HFF-Myc (cell line): ENCODE results near the gene POPDC2.

ENCODE experiments used
- DNase-seq: peaks from one replicate; pipeline ENCODE4 v3.0.0-alpha.2; 2011; ENCODE audit warnings: low read depth; ENCODE audit errors: extremely low read depth
- H3K4me3 ChIP-seq: replicated peaks from 2 replicates; pipeline ENCODE4 v1.5.1; 2011; ENCODE audit warnings: low read depth, mild to moderate bottlenecking, control low read depth, low read length
- CTCF ChIP-seq: IDR thresholded peaks from 2 replicates; pipeline ENCODE4 v1.5.1; 2012; ENCODE audit warnings: mild to moderate bottlenecking, low read depth, low read length, control low read depth; ENCODE audit errors: missing control alignments

POPDC2 gene

GRCh38 chr3:119647843-119648575 lies 12.4 kb downstream of the POPDC2 start:
- no peak overlapping the region for H3K4me3 ChIP-seq

GRCh38 chr3:119647171-119647570 lies 13.2 kb downstream of the POPDC2 start:
- no peak for DNase-seq
- no peak overlapping the region for H3K4me3 ChIP-seq
- TF ChIP-seq CTCF, result no peak

More at GRCh38 chr3:119647843-119648575, 12.4 kb downstream of the POPDC2 start:
- DNase-seq, result no peak
- TF ChIP-seq CTCF, result no peak

- no peak overlapping the region for H3K4me3 ChIP-seq
- DNase-seq, result no peak
- no peak for TF ChIP-seq CTCF
These were observed 14.6 kb downstream of the POPDC2 start for GRCh38 chr3:119645813-119646212.

DNA sequence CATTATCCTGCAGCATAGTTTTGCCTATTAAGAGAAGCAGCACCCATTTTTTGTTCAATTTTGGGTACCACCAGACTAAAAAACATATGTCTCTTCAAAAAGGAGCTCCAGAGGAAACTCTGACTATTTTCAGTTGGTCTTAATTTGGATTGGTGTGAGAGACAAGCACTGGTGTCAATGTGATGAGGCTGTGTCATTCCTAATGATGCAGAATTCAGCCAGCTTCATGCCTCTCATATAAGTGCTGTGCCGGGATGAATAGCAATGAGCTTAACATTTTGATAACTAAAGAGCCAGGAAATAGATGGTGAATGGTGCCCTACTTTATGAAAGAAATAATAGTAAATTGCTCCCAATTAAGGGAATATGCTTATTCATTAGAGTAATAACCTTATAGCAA lies 15.9 kb downstream of the POPDC2 start:
- no peak for DNase-seq
- H3K4me3 ChIP-seq, result no peak overlapping the region
- no peak for TF ChIP-seq CTCF

DNA sequence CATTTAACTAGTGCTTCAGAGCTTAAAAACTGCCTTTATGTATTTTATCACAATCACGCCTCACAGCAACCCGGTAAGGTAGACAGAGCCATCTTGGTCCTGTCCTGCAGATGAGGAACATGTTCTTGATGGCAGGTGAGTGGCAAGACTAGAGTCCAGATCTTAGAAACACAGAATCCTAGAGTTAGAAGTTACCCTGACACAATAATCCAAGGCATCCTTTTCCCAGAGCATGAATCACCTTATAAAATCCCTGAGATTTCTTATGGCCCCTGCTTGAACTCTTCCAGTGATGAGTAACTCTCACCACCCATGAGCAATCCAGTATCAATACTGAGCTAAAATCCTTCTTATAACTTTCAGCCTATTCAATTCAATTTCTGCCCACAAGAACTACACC lies 16.9 kb downstream of the POPDC2 start:
- no peak for DNase-seq
- TF ChIP-seq CTCF, result no peak
- no peak overlapping the region for H3K4me3 ChIP-seq

DNA sequence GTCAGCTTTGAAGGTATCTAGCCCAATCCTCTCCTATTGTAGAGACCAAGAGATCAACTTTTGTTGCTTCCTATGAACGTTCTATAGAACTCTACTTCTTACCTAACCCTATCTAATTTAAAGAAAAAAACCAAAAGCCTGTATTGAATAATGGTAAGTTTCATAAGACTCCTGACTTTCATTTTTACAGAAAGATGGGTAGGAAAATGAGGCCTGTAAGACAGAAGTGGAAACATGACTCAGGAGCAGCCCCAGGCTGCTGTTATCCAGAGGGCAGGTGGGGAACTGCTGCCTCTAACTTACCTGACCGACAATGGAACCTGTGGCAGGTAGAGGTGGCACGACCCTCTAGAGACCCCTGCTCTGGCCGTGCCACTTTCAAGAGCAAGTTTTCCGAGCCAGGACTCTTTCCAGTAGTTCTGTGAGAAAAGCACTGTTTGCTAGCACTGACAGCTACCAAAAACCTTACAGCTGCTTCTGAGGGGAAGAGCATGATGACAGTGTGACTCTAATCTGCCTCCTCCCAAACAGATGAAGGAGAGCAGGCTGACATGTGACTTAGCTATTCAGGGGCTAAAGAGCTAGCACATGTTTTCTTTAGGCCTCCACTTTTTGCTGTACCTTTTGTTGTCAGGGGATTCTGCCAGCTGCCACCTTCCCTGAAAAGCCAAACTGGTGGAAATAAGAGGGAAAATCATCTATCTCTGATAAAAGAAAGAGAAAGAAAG lies 17.5 kb downstream of the POPDC2 start:
- no peak overlapping the region for H3K4me3 ChIP-seq
- no peak for DNase-seq
- no peak for TF ChIP-seq CTCF
